ENCODE results near the gene GFY.
"Not testable (repeated sequence)": the region's sequence is repeated elsewhere in the genome, so short reads cannot be mapped to it uniquely, and the experiment has no call there.

The GFY gene

GRCh38 chr19:49444100-49444700 lies 19.0 kb downstream of the GFY start:
- DNase-seq (ENCODE audit: low spot score) = not testable (repeated sequence)

DNA sequence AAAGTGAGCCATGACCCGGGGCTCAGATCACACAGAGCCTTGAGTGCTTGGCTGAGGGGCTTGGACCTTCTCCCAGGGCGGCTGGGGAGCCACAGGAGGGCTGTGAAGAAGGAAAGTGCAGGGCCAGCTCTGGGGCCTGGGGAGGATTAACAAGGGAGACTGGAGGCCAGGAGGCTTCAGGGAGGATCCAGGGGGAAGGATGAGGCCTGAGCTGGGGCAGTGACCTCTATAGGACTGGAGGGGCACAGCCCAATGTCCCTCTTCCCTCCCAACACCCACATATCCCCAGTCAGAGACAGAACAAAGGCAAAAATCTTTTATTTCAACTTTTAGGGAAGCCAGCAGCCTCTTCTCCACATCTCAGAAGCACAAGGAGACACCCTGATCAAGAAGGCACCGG lies 20.8 kb downstream of the GFY start:
- no peak for DNase-seq (ENCODE audit: low spot score)

DNA sequence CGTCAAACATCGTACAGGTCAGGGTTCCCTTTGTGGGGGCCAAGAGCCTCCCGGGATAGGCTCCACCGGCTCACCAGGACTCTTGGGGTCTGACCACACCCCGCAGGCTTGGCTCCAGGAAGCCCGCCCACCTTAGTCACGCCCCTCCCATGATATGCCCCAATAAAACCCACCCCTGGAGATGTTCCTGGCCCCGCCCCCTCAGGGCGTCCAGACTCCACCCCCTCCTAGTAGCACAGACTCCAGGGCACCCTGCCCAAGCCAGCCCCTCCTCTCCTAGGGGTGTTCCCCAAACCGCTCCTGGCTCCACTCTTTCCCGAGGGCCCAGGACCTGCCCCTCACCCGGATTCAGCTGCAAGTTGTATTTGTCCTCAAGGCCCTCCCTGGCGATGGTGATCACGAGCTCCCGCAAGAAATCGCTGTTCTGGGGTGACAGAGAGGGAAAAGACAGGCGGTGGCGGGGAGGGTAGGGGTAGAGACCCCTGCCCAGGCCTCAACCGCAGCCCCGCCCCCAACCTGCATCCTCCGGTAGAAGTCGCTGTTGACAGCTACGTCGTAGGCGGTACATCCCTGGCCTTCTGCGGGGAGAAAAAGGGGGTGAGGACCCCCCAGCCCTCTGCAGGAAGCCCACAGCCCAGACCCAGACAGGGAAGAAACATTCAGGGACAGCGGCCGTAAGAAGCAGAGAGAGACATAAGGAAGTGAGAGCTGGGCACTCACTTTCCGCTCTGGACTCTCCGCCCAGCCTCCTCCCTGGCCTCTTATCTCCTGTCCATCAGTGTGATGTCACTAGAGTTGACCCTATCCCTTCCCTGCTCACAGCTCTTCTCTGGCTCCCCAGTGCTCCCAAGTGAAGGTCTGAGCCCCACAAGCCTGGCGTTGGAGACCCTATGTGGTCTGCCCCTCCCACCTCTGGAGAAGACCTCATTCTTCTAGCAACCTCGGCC lies 22.6 kb downstream of the GFY start:
- DNase-seq (ENCODE audit: low spot score) = no peak

GRCh38 chr19:49448432-49448786 lies 23.2 kb downstream of the GFY start:
- no peak for DNase-seq (ENCODE audit: low spot score)

- no peak for DNase-seq (ENCODE audit: low spot score)
Observed at GRCh38 chr19:49450405-49450804, 25.2 kb downstream of the GFY start.

GRCh38 chr19:49451430-49452181 lies 26.4 kb downstream of the GFY start, which contains the start of gene PIH1D1:
Gene PIH1D1 (minus strand): TSS chr19:49451814. CDS start chr19:49451574, 240 bp downstream.
- peak; percentile 99 for DNase-seq (ENCODE audit: low spot score)

- peak; percentile 98 for DNase-seq (ENCODE audit: low spot score)
Observed at GRCh38 chr19:49453013-49453756, 28.0 kb downstream of the GFY start, which contains the start of gene ALDH16A1. Gene ALDH16A1 (plus strand): TSS chr19:49453225. CDS start chr19:49453332, 107 bp downstream.

- no peak for DNase-seq (ENCODE audit: low spot score)
Observed at GRCh38 chr19:49453757-49454240, 28.6 kb downstream of the GFY start.

- no peak for DNase-seq (ENCODE audit: low spot score)
Observed at GRCh38 chr19:49455773-49456172, 30.6 kb downstream of the GFY start.

GRCh38 chr19:49456326-49456725 lies 31.1 kb downstream of the GFY start:
- no peak for DNase-seq (ENCODE audit: low spot score)

DNA sequence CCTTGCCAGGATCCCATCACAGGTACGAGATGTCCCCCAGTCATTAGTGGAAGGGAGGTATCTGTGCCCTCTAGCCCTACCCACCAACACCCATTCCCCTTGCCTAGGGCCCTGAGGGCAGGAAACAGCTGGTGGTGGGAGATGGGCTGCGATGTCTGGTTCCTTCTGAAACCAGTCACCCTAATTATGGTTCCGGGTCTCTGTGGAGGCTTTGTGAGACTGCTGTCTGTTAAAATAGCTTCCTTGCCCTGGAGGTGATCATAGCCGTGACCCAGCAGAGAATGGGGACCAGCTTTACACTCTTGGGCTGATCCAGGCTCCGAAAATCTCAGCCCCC lies 33.3 kb downstream of the GFY start:
- no peak for DNase-seq (ENCODE audit: low spot score)

GRCh38 chr19:49459388-49459787 lies 34.2 kb downstream of the GFY start:
- no peak for DNase-seq (ENCODE audit: low spot score)

- DNase-seq (ENCODE audit: low spot score) = not testable (repeated sequence)
Observed at GRCh38 chr19:49461130-49461529, 35.9 kb downstream of the GFY start.

DNA sequence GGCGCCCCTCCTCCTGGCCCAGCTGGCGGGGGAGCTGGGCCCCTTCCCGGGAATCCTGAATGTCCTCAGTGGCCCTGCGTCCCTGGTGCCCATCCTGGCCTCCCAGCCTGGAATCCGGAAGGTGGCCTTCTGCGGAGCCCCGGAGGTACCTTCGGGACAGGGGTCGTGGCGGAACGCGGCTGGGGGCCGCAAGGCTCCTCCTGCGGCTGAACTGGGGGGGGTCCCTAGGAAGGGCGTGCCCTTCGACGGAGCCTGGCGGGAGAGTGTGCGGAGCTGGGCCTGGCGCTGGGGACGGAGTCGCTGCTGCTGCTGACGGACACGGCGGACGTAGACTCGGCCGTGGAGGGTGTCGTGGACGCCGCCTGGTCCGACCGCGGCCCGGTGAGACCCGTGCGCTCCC lies 36.5 kb downstream of the GFY start:
- no peak for DNase-seq (ENCODE audit: low spot score)

GRCh38 chr19:49462492-49462891 lies 37.3 kb downstream of the GFY start:
- no peak for DNase-seq (ENCODE audit: low spot score)

- no peak for DNase-seq (ENCODE audit: low spot score)
Observed at GRCh38 chr19:49463960-49464740, 39.0 kb downstream of the GFY start.

DNA sequence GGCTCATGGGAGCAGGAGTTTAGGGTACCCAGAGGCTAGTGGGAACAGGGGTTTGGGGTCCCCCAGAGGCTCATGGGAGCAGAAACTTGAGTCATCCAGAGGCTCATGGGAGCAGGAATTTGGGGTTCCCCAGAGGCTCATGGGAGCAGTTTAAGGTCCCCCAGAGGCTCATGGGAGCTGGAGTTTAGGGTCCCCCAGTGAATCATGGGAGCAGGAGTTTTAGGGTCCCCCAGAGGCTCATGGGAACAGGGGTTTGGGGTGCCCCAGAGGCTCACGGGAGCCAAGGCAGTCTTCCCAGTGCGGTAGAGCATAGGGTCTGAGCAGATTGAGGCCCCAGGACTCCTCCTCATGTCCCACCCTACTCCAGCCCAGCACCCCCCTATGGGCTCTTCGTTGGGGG lies 40.2 kb downstream of the GFY start:
- DNase-seq (ENCODE audit: low spot score) = no peak

DNA sequence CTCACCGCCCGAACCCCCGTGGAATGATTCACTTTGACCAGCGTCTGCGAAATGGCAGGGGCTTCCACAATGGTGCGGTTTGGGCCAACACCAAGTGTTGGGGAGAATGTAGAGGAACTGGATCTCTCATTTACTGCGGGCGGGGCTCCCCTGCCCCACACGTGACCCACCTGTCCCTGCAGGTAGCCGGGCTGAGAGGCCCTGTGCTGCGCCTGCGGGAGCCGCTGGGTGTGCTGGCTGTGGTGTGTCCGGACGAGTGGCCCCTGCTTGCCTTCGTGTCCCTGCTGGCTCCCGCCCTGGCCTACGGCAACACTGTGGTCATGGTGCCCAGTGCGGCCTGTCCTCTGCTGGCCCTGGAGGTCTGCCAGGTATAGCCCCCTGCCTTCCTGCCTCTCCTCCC lies 43.0 kb downstream of the GFY start:
- no peak for DNase-seq (ENCODE audit: low spot score)

DNA sequence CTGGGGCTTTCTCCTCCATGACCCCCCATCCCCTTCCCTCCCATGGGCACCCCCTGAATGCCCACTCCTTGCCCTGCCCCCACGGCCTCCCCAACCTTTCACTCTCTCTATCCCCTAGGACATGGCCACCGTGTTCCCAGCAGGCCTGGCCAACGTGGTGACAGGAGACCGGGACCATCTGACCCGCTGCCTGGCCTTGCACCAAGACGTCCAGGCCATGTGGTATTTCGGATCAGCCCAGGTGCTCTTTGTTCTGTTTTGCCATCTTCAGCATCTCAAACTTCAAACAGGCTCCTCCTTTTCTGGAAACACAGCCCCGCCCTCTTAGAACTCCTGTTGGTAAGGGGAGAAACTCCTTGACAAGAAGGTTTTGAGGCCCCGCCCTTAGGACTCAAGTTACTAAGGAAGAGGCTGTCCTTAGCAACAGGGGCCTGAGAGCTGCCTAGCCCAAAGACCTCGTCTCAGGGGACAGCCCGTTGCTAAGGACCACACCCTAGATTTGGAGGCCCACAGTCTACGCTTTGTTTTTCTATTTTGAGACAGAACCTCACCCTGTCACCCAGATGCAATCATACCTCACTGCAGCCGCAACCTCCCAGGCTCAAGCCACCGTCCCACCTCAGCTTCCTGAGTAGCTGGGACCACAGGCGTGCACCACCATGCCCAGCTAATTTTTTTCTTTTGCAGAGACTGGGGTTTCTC lies 43.7 kb downstream of the GFY start:
- no peak for DNase-seq (ENCODE audit: low spot score)

Measured in globus pallidus (tissue), 1 donor.